HS-27A (cell line): ENCODE measurements around the gene ADGB.

Source experiments
- DNase-seq: peaks from one replicate; pipeline ENCODE4 v3.0.0-alpha.2; 2012; ENCODE audit warnings: low read depth, missing footprints

Gene ADGB

GRCh38 chr6:146634022-146634421 is 35.2 kb downstream of the ADGB start:
- no peak for DNase-seq

- no peak for DNase-seq
These were observed 36.4 kb downstream of the ADGB start for GRCh38 chr6:146635165-146635564.

GRCh38 chr6:146636481-146636880 is 37.7 kb downstream of the ADGB start:
- no peak for DNase-seq

- DNase-seq: no peak
These were observed 44.1 kb downstream of the ADGB start for GRCh38 chr6:146642921-146643320.

- no peak for DNase-seq
These were observed 52.2 kb downstream of the ADGB start for GRCh38 chr6:146650799-146651481.

GRCh38 chr6:146651482-146651863 is 52.7 kb downstream of the ADGB start:
- DNase-seq: no peak

GRCh38 chr6:146657432-146657831 is 58.7 kb downstream of the ADGB start:
- no peak for DNase-seq

- no peak for DNase-seq
These were observed 66.1 kb downstream of the ADGB start for GRCh38 chr6:146664871-146665360.

GRCh38 chr6:146666909-146667308 is 68.1 kb downstream of the ADGB start:
- DNase-seq: no peak

- DNase-seq: no peak
These were observed 71.4 kb downstream of the ADGB start for GRCh38 chr6:146670161-146670560.

GRCh38 chr6:146673069-146673468 is 74.3 kb downstream of the ADGB start:
- no peak for DNase-seq

- no peak for DNase-seq
These were observed 80.6 kb downstream of the ADGB start for GRCh38 chr6:146679386-146679785.

- DNase-seq: no peak
These were observed 84.1 kb downstream of the ADGB start for GRCh38 chr6:146682919-146683318.

GRCh38 chr6:146689806-146690205 is 91.0 kb downstream of the ADGB start:
- DNase-seq: no peak

- no peak for DNase-seq
These were observed 94.6 kb downstream of the ADGB start for GRCh38 chr6:146693342-146693741.

- no peak for DNase-seq
These were observed 99.1 kb downstream of the ADGB start for GRCh38 chr6:146697921-146698320.

- DNase-seq: peak; percentile 58
These were observed 101.4 kb downstream of the ADGB start for GRCh38 chr6:146700078-146700686.

- no peak for DNase-seq
These were observed 102.9 kb downstream of the ADGB start for GRCh38 chr6:146701632-146702031.

GRCh38 chr6:146709036-146709622 is 110.4 kb downstream of the ADGB start:
- DNase-seq: no peak

GRCh38 chr6:146719387-146719786 is 120.6 kb downstream of the ADGB start:
- no peak for DNase-seq

- DNase-seq: no peak
These were observed 140.9 kb downstream of the ADGB start for GRCh38 chr6:146739696-146740095.

- DNase-seq: no peak
These were observed 142.8 kb downstream of the ADGB start for GRCh38 chr6:146741609-146742008.

GRCh38 chr6:146753306-146753705 is 154.5 kb downstream of the ADGB start:
- no peak for DNase-seq
